DND-41 (cell line): ENCODE results near the gene MASP1.

Experiments used
- ATAC-seq: fragments of 200-7000 bp; cut with Tn5 transposase; 3 replicates; pipeline ENCODE4 v1.9.1; 2021; ENCODE audit warnings: low read depth; ENCODE audit not compliant: insufficient read depth
- DNase-seq: peaks from one replicate; pipeline ENCODE4 v3.0.0-alpha.2; 2020
- H2AFZ ChIP-seq: 2 replicates; pipeline ENCODE4 v1.6.0; 2012; ENCODE audit warnings: low read depth, low read length
- H3K27ac ChIP-seq: 2 replicates; pipeline ENCODE4 v1.5.1; 2012; ENCODE audit warnings: low read length, inconsistent platforms
- H3K27me3 ChIP-seq: fragments of 200-600 bp; sonication (generic); 2 replicates; pipeline ENCODE4 v1.6.0; 2012; ENCODE audit warnings: low read length, mild to moderate bottlenecking, inconsistent platforms; ENCODE audit not compliant: insufficient read depth, poor library complexity
- H3K36me3 ChIP-seq: 2 replicates; pipeline ENCODE4 v1.5.1; 2012; ENCODE audit warnings: low read length, inconsistent platforms; ENCODE audit not compliant: insufficient read depth
- H3K4me1 ChIP-seq: 2 replicates; pipeline ENCODE4 v1.5.1; 2012; ENCODE audit warnings: mild to moderate bottlenecking, low read length; ENCODE audit not compliant: insufficient read depth
- H3K4me2 ChIP-seq: 2 replicates; pipeline ENCODE4 v1.6.0; 2012; ENCODE audit warnings: mild to moderate bottlenecking, moderate library complexity, low read length, inconsistent platforms; ENCODE audit not compliant: insufficient read depth
- H3K4me3 ChIP-seq, 2 experiments: fragments of 200-600 bp in 1 of 2; shearing (Covaris generic) in 1 of 2; 2 replicates each; pipeline ENCODE4 v1.5.1; 2012 to 2016; ENCODE audit warnings: inconsistent platforms in 2 of 2, low read length in 2 of 2, mild to moderate bottlenecking in 2 of 2, low read depth in 1 of 2, moderate library complexity in 1 of 2
- H3K79me2 ChIP-seq: 2 replicates; pipeline ENCODE4 v1.6.0; 2012; ENCODE audit warnings: low read length, inconsistent platforms; ENCODE audit not compliant: insufficient read depth
- H3K9ac ChIP-seq: 2 replicates; pipeline ENCODE4 v1.6.0; 2012; ENCODE audit warnings: low read depth, mild to moderate bottlenecking, inconsistent platforms, low read length, moderate library complexity
- H3K9me3 ChIP-seq: 2 replicates; pipeline ENCODE4 v1.5.1; 2012; ENCODE audit warnings: low read length, moderate library complexity, mild to moderate bottlenecking, inconsistent platforms; ENCODE audit not compliant: insufficient read depth, severe bottlenecking
- H4K20me1 ChIP-seq: 2 replicates; pipeline ENCODE4 v1.6.0; 2012; ENCODE audit warnings: low read length; ENCODE audit not compliant: insufficient read depth
- EZH2 ChIP-seq: IDR thresholded peaks from 3 replicates; pipeline ENCODE4 v1.6.1; 2012; ENCODE audit warnings: borderline replicate concordance, low read depth, mild to moderate bottlenecking, moderate library complexity, low read length, inconsistent platforms; ENCODE audit not compliant: severe bottlenecking
- TF ChIP-seq, protein P1 (sequence below): IDR thresholded peaks from 2 replicates; pipeline ENCODE4 v1.5.1; 2012; ENCODE audit warnings: borderline replicate concordance, low read length, moderate library complexity, mild to moderate bottlenecking; ENCODE audit not compliant: poor library complexity, severe bottlenecking; ENCODE audit errors: extremely low read depth

Gene MASP1

DNA sequence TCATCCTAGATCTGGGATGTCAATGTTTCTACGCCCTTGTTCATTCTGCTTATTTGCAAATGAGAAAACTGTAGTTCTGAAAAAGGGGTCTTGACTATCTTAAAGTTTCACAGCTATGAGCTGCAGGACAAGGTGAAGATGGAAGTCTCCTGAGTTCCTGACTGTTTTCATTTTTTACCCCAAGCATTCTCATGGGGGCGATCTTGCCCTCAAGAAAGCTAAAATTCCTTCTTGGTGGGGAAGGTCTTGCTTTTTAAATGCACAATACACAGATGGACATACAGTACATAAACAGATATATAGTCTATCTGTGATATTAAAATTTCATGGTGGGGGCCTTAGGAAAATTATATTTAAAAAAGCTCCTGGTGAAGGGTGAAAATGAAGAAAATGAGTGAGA, 32.4 kb downstream of the MASP1 start:
- H2AFZ ChIP-seq, result no peak overlapping the region
- no peak overlapping the region for H3K27ac ChIP-seq
- no peak for ATAC-seq
- H3K9me3 ChIP-seq, result no peaks in the 10 kb centered on the region
- H3K4me3 ChIP-seq, result no peak overlapping the region
- no peak overlapping the region for H3K4me2 ChIP-seq
- no peak overlapping the region for H3K9ac ChIP-seq
- TF ChIP-seq, protein P1, sequence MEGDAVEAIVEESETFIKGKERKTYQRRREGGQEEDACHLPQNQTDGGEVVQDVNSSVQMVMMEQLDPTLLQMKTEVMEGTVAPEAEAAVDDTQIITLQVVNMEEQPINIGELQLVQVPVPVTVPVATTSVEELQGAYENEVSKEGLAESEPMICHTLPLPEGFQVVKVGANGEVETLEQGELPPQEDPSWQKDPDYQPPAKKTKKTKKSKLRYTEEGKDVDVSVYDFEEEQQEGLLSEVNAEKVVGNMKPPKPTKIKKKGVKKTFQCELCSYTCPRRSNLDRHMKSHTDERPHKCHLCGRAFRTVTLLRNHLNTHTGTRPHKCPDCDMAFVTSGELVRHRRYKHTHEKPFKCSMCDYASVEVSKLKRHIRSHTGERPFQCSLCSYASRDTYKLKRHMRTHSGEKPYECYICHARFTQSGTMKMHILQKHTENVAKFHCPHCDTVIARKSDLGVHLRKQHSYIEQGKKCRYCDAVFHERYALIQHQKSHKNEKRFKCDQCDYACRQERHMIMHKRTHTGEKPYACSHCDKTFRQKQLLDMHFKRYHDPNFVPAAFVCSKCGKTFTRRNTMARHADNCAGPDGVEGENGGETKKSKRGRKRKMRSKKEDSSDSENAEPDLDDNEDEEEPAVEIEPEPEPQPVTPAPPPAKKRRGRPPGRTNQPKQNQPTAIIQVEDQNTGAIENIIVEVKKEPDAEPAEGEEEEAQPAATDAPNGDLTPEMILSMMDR, result no peak
- no peak for TF ChIP-seq EZH2
- H3K27me3 ChIP-seq, result peaks cover 17% of the 10 kb centered on the region
- no peaks in the 10 kb centered on the region for H3K4me1 ChIP-seq
- H4K20me1 ChIP-seq, result no peaks in the 10 kb centered on the region
- DNase-seq, result no peak
- H3K79me2 ChIP-seq, result no peaks in the 10 kb centered on the region
- H3K36me3 ChIP-seq, result no peaks in the 10 kb centered on the region

DNA sequence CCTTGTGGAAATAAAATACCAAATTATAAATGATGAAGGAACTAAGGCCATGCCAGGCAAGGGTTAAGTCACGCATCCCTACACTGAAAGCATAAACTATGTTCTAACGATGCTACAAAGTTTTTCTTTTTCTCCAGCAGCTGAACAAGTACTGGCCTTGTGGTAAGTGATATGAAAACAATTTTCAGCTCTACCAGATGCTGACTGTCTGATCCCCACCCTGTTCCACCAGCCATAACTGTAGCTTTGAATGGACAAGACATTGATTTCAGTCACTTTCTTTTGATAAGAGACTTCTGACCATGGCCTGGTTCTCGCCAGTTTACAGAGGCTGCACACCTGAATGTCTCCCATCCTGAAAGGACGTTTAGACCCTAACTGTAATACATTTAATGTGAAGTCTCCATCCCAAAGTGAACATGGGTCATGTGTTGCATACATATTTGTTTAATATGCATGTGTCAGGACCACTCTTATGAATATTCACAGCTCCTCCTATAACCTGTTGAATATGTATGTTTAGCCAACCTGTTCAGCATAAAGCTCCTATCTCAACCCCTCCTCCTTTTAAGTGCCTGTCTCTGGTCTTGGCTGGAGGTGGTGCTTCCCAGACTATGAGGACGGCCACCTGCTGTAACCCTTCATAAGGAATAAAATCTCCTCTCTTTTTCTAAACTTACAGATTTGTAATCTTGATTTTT, 33.4 kb downstream of the MASP1 start:
- no peaks in the 10 kb centered on the region for H3K9me3 ChIP-seq
- no peak overlapping the region for H3K27ac ChIP-seq
- no peak for ATAC-seq
- DNase-seq, result no peak
- H3K27me3 ChIP-seq, result peaks cover 17% of the 10 kb centered on the region
- H3K9ac ChIP-seq, result no peak overlapping the region
- no peak overlapping the region for H2AFZ ChIP-seq
- H3K36me3 ChIP-seq, result no peaks in the 10 kb centered on the region
- no peak overlapping the region for H3K4me3 ChIP-seq
- TF ChIP-seq, protein P1, result no peak
- TF ChIP-seq EZH2, result no peak
- no peaks in the 10 kb centered on the region for H4K20me1 ChIP-seq
- no peaks in the 10 kb centered on the region for H3K4me1 ChIP-seq
- H3K79me2 ChIP-seq, result no peaks in the 10 kb centered on the region
- no peak overlapping the region for H3K4me2 ChIP-seq

DNA sequence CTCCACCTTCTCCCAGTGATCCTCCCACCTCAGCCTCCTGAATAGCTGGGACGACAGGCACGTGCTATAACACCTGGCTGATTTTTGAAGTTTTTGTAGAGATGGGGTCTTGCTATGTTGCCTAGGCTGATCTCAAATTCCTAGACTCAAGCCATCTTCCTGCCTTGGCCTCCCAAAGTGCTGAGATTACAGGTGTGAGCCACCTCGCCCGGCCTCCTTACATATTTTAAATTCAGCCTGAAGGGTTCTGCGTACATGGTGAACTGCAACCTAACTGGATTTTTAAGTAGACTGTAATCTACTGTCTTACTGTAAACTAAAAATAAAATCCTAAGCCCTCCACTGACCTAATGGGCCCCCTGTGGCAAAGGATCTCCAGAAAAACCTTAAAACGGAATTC, 34.1 kb downstream of the MASP1 start:
- no peak for TF ChIP-seq EZH2
- TF ChIP-seq, protein P1, result no peak
- H3K4me1 ChIP-seq, result no peaks in the 10 kb centered on the region

More for the DNA sequence above, 34.1 kb downstream of the MASP1 start:
- Histone ChIP-seq H3K9ac (no peak overlapping the region), H3K27me3 (peaks cover 13% of the 10 kb centered on the region), H3K4me3 (no peak overlapping the region), H3K9me3 (no peaks in the 10 kb centered on the region), H3K4me2 (no peak overlapping the region), H3K27ac (no peak overlapping the region), H2AFZ (no peak overlapping the region), H4K20me1 (no peaks in the 10 kb centered on the region), H3K36me3 (no peaks in the 10 kb centered on the region), H3K79me2 (no peaks in the 10 kb centered on the region)
- DNase-seq, result no peak
- no peak for ATAC-seq
